Neural progenitor cell (in vitro differentiated cells): ENCODE data around the gene KRT24. TPM values are rescaled to one million over a fixed set of nuclear protein-coding genes. Genes with fewer than 3 reads are reported as not detected.
"Not testable (repeated sequence)": the region's sequence is repeated elsewhere in the genome, so short reads cannot be mapped to it uniquely, and the experiment has no call there.

Experiments used
- DNase-seq: peaks from one replicate; pipeline ENCODE4 v3.0.0-alpha.2; 2016; ENCODE audit warnings: low spot score
- H2AFZ ChIP-seq: fragments of 200-600 bp; sonication (generic); replicated peaks from 2 replicates; pipeline ENCODE4 v1.6.1; 2016; ENCODE audit warnings: antibody characterized with exemption
- H3F3A ChIP-seq: fragments of 200-600 bp; sonication (generic); 2 replicates; pipeline ENCODE4 v1.6.1; 2016; ENCODE audit warnings: antibody characterized with exemption, low read depth
- H3K27ac ChIP-seq: fragments of 200-600 bp; sonication (generic); 2 replicates; pipeline ENCODE4 v1.5.1; 2016; ENCODE audit warnings: mild to moderate bottlenecking
- H3K27me3 ChIP-seq: fragments of 200-600 bp; sonication (generic); 2 replicates; pipeline ENCODE4 v1.6.1; 2016; ENCODE audit warnings: mild to moderate bottlenecking, moderate library complexity
- H3K36me3 ChIP-seq: fragments of 200-600 bp; sonication (generic); 2 replicates; pipeline ENCODE4 v1.5.1; 2016
- H3K4me1 ChIP-seq: fragments of 200-600 bp; sonication (generic); 2 replicates; pipeline ENCODE4 v1.6.1; 2016; ENCODE audit warnings: mixed run types
- H3K4me2 ChIP-seq: fragments of 200-600 bp; sonication (generic); 2 replicates; pipeline ENCODE4 v1.6.1; 2016
- H3K4me3 ChIP-seq: fragments of 200-600 bp; sonication (generic); 2 replicates; pipeline ENCODE4 v1.5.1; 2016
- H3K79me2 ChIP-seq: fragments of 200-600 bp; sonication (generic); 2 replicates; pipeline ENCODE4 v1.6.1; 2016; ENCODE audit warnings: low read depth
- H3K9ac ChIP-seq: fragments of 200-600 bp; sonication (generic); 2 replicates; pipeline ENCODE4 v1.6.1; 2016
- H3K9me3 ChIP-seq: fragments of 200-600 bp; sonication (generic); 2 replicates; pipeline ENCODE4 v1.5.1; 2016; ENCODE audit warnings: low read depth
- H4K20me1 ChIP-seq: fragments of 200-600 bp; sonication (generic); 2 replicates; pipeline ENCODE4 v1.6.1; 2016; ENCODE audit warnings: low read depth
- H3K27ac Mint-ChIP-seq: 3 replicates; pipeline ENCODE4 v1.8.0; 2021; ENCODE audit warnings: mixed read lengths
- H3K27me3 Mint-ChIP-seq: 2 replicates; pipeline ENCODE4 v1.8.0; 2022; ENCODE audit warnings: low read depth, mild to moderate bottlenecking, inconsistent platforms, moderate library complexity, mixed read lengths; ENCODE audit not compliant: insufficient read depth
- H3K36me3 Mint-ChIP-seq: 3 replicates; pipeline ENCODE4 v1.8.0; 2021; ENCODE audit warnings: mixed read lengths
- H3K4me1 Mint-ChIP-seq: 3 replicates; pipeline ENCODE4 v1.8.0; 2021; ENCODE audit warnings: mixed read lengths
- H3K4me3 Mint-ChIP-seq: 3 replicates; pipeline ENCODE4 v1.8.0; 2021; ENCODE audit warnings: mild to moderate bottlenecking, moderate library complexity, mixed read lengths
- H3K9me3 Mint-ChIP-seq: 3 replicates; pipeline ENCODE4 v1.8.0; 2020; ENCODE audit warnings: mixed read lengths
- CTCF ChIP-seq: fragments of 200-600 bp; sonication (generic); IDR thresholded peaks from 2 replicates; pipeline ENCODE4 v1.5.1; 2017; ENCODE audit warnings: antibody characterized with exemption, mild to moderate bottlenecking
- EZH2 ChIP-seq: fragments of 200-600 bp; sonication (generic); IDR thresholded peaks from 2 replicates; pipeline ENCODE4 v1.6.1; 2017; ENCODE audit warnings: antibody characterized with exemption, mild to moderate bottlenecking, moderate library complexity
- EZH2phosphoT487 ChIP-seq: fragments of 200-600 bp; sonication (generic); IDR thresholded peaks from 2 replicates; pipeline ENCODE4 v1.6.1; 2017; ENCODE audit warnings: antibody characterized with exemption
- total RNA-seq: library from RNA; depleted of rRNA; stranded (reverse); fragments of >200 nt; gene quantifications from 2 replicates; pipeline ENCODE4 v1.2.3, GENCODE V29; 2015; ENCODE audit warnings: low replicate concordance

KRT24 gene
- not detected in 2 replicates for total RNA-seq

GRCh38 chr17:40703652-40704051 lies at the start of gene KRT24:
Gene KRT24 (minus strand): TSS chr17:40703752. CDS start chr17:40703693, 59 bp downstream.
- Mint-ChIP-seq H3K4me1 (peaks cover 14% of the 10 kb centered on the region), H3K27me3 (no peaks in the 10 kb centered on the region), H3K4me3 (no peak within 1 kb of the TSS), H3K9me3 (no peaks in the 10 kb centered on the region), H3K27ac (no peak within 1 kb of the TSS), H3K36me3 (no peaks in the 10 kb centered on the region)
- no peak for DNase-seq
- Histone ChIP-seq H3K4me1 (peaks cover 7% of the 10 kb centered on the region), H3K4me3 (no peak within 1 kb of the TSS), H2AFZ (no peak within 1 kb of the TSS), H3K79me2 (no peaks in the 10 kb centered on the region), H3K9me3 (no peaks in the 10 kb centered on the region), H3K9ac (no peak within 1 kb of the TSS), H3K4me2 (no peak within 1 kb of the TSS), H3K36me3 (no peaks in the 10 kb centered on the region), H3F3A (no peaks in the 10 kb centered on the region), H3K27ac (no peak within 1 kb of the TSS), H4K20me1 (no peaks in the 10 kb centered on the region), H3K27me3 (no peaks in the 10 kb centered on the region)
- TF ChIP-seq EZH2, result no peak
- TF ChIP-seq CTCF, result no peak

GRCh38 chr17:40751065-40751464 lies 47.5 kb upstream of the KRT24 start:
- DNase-seq, result no peak
- Histone ChIP-seq H3K79me2 (no peaks in the 10 kb centered on the region), H2AFZ (no peak overlapping the region), H3K27ac (no peak overlapping the region), H3K36me3 (no peaks in the 10 kb centered on the region), H3K4me2 (no peak overlapping the region), H3K27me3 (peaks cover 8% of the 10 kb centered on the region), H3K4me1 (no peaks in the 10 kb centered on the region), H3F3A (no peaks in the 10 kb centered on the region), H3K9ac (no peak overlapping the region), H4K20me1 (no peaks in the 10 kb centered on the region), H3K4me3 (no peak overlapping the region), H3K9me3 (no peaks in the 10 kb centered on the region)
- Mint-ChIP-seq H3K4me1 (no peaks in the 10 kb centered on the region), H3K9me3 (no peaks in the 10 kb centered on the region), H3K27ac (no peak overlapping the region), H3K36me3 (no peaks in the 10 kb centered on the region), H3K4me3 (no peak overlapping the region), H3K27me3 (peaks cover 2% of the 10 kb centered on the region)
- no peak for TF ChIP-seq EZH2
- TF ChIP-seq EZH2phosphoT487, result no peak
- TF ChIP-seq CTCF, result no peak

DNA sequence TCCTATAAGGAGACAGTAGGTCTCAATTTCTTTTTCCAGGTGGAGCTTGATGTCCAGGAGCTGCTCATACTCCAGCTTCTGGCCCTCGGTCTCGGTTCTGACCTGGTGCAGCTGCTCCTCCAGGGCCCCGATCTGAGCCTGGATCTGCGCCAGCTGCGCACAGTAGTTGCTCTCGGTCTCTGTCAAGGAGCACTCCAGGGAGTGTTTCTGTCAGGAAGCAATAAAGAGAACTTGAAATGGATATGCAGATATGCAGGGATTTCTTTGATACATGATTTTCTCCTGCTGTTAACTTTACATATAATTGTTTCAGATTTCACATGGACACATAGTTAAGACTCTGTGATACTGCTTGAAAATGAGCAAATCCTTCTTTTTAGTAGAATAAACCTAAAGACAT lies 46.8 kb upstream of the KRT24 start:
- Mint-ChIP-seq H3K9me3 (no peaks in the 10 kb centered on the region), H3K27me3 (peaks cover 2% of the 10 kb centered on the region)

DNA sequence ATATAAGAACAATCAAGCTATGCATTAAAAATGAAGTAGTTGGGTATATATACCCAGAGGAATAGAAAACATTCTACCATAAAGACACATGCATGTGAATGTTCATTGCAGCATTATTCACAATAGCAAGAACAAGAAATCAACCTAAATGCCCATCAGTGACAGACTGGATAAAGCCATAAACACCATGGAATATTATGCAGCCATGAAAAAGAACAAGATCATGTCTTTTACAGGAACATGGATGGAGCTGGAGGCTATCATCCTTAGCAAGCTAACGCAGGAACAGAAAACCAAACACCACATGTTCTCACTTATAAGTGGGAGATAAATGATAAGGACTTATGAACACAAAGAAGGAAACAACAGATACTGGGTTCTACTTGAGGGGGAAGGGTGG lies 45.1 kb upstream of the KRT24 start:
- H3K27ac Mint-ChIP-seq, H3F3A ChIP-seq, H3K27ac ChIP-seq, H3K36me3 Mint-ChIP-seq, H3K4me3 ChIP-seq, H3K4me3 Mint-ChIP-seq, H3K4me2 ChIP-seq, H3K4me1 Mint-ChIP-seq, H3K27me3 Mint-ChIP-seq, H3K9ac ChIP-seq, H2AFZ ChIP-seq, H3K9me3 Mint-ChIP-seq, DNase-seq, H3K79me2 ChIP-seq, H3K9me3 ChIP-seq, H3K27me3 ChIP-seq, H4K20me1 ChIP-seq, H3K36me3 ChIP-seq, H3K4me1 ChIP-seq: not testable (repeated sequence)

More for the DNA sequence above, 46.8 kb upstream of the KRT24 start:
- Histone ChIP-seq H4K20me1 (no peaks in the 10 kb centered on the region), H3K4me1 (no peaks in the 10 kb centered on the region), H2AFZ (no peak overlapping the region), H3K9ac (no peak overlapping the region), H3F3A (no peaks in the 10 kb centered on the region), H3K9me3 (no peaks in the 10 kb centered on the region), H3K79me2 (no peaks in the 10 kb centered on the region), H3K4me2 (no peak overlapping the region), H3K36me3 (no peaks in the 10 kb centered on the region), H3K27me3 (peaks cover 8% of the 10 kb centered on the region), H3K4me3 (no peak overlapping the region), H3K27ac (no peak overlapping the region)
- TF ChIP-seq EZH2phosphoT487 (no peak), EZH2 (no peak), CTCF (no peak)
- H3K27ac Mint-ChIP-seq, result no peak overlapping the region
- no peak for DNase-seq
- peaks cover 3% of the 10 kb centered on the region for H3K4me1 Mint-ChIP-seq
- H3K4me3 Mint-ChIP-seq, result no peak overlapping the region
- no peaks in the 10 kb centered on the region for H3K36me3 Mint-ChIP-seq
